GM18868 (cell line): ENCODE data around the gene SEMA3G.

ENCODE experiments used
- ATAC-seq: cut with Tn5 transposase; IDR thresholded peaks from one replicate; pipeline ENCODE4 v1.9.1; 2021; ENCODE audit warnings: mild to moderate bottlenecking, moderate library complexity; ENCODE audit not compliant: unreplicated experiment

Gene SEMA3G

DNA sequence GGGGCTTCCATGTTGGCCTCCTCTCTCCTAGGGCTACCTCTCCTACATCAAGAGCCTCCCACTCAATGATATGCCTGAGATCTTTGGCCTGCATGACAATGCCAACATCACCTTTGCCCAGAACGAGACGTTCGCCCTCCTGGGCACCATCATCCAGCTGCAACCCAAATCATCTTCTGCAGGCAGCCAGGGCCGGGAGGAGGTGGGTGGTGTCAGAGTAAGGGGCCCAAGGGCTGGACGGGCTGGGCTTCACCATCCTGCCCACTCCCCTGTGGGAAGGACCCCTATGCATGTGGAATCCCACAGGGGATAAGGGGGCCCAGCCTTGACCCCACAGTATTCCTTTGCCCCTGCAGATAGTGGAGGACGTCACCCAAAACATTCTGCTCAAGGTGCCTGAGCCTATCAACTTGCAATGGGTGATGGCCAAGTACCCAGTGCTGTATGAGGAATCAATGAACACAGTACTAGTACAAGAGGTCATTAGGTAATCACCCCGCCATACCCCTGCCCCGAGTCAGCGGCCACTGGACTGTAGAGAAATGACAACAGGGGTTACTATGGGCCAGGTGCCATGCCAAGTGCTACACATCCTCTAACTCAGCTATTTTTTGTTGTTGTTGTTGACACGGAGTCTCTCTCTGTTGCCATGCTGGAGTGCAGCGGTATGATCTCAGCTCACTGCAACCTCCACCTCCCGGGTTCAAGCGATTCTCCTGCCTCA lies 47.1 kb downstream of the SEMA3G start:
- no peak for ATAC-seq

DNA sequence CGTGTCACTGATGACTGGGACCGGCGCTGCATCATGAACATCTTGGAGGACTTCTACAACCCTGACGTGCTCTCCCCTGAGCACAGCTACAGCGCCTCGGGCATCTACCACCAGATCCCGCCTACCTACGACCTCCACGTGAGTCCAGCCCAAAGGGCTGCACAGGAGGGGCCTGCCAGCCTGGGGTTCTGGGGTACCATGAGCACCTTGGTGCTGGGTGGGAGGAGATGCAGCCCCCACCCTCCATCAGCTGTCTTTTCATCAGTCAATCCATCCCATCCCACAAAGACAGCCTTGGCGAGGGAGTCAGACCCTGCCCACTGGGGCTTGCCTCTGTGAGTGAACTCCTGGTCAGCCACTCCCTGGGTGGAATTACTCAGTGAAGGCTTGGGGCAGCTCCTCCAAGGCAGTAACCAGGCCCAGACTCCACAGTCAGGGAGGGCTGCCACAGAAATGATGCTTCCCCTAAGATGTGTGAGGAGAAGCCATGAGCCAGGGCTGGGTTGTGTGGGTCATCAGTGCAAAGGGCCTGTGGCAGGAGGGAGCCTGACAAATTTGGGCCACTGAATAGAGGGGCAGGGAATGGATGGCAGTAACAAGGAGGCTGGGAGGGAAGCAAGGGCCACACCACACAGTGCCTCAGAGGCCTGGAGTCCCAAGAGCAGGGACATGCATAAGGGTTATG lies 47.9 kb downstream of the SEMA3G start:
- no peak for ATAC-seq

DNA sequence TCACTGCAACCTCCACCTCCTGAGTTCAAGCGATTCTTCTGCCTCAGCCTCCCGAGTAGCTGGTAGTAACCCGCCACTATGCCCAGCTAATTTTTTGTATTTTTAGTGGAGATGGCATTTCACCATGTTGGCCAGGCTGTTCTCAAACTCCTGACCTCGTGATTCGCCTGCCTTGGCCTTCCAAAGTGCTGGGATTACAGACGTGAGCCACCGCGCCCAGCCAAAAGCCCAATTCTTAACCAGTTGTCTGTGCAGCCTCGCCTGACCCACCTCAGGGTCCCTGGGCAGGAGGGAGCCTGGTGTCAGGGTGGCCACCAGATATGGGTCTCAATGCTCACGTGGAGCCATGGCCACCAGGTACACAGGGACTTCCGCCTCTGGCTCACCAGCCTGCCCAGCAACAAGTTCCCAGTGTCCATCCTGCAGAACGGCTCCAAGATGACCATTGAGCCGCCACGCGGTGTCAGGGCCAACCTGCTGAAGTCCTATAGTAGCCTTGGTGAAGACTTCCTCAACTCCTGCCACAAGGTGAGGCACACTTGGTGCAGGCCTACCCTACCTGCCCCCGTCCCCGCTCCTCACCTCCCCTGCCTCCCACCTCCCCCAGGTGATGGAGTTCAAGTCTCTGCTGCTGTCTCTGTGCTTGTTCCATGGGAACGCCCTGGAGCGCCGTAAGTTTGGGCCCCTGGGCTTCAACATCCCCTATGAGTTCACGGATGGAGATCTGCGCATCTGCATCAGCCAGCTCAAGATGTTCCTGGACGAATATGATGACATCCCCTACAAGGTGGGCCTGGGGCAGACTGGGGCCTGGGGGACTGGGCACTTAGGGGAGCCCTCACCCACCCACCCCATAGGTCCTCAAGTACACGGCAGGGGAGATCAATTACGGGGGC lies 48.6 kb downstream of the SEMA3G start:
- no peak for ATAC-seq

DNA sequence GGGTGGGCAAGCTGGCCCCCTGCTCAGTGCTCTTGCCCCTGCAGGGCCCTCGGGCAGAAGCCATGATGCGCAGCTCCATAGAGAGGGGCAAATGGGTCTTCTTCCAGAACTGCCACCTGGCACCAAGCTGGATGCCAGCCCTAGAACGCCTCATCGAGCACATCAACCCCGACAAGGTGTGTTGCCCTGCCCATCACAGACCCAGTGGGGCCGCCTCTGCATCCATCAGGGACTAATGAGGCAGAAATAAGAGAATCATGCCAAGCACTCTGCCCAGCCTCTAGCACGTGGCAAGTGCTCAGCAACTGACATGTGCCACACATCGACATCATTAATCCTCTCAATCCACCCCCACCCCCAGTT lies 49.4 kb downstream of the SEMA3G start:
- ATAC-seq, result no peak

DNA sequence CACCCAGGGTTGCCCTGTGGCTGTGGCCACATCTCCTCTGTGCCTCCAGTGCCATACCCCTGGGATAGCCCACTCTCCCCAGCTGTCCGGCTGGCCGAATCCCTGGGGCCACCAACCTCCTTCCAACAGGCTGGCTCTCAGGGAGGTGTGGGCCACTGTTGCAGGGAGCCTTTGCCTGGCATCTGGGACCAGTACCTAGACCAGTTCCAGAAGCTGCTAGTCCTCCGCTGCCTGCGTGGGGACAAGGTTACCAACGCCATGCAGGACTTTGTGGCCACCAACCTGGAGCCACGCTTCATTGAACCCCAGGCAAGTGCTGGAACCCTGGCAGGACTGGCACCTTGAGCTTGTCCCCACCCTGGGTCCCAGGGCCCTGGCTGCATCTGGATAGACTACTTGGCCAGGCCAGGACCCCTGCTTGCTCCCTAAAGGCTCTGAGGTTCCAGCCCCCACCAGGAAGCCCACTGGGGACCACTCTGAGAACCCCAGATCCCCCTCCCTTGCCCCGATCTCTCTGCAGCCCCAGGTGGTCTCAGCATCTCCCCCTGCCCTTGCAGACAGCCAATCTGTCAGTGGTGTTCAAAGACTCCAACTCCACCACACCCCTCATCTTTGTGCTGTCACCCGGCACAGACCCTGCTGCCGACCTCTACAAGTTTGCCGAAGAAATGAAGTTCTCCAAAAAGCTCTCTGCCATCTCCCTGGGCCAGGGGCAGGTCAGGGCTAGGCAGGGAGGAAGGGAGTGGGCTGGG lies 50.0 kb downstream of the SEMA3G start:
- ATAC-seq, result no peak

DNA sequence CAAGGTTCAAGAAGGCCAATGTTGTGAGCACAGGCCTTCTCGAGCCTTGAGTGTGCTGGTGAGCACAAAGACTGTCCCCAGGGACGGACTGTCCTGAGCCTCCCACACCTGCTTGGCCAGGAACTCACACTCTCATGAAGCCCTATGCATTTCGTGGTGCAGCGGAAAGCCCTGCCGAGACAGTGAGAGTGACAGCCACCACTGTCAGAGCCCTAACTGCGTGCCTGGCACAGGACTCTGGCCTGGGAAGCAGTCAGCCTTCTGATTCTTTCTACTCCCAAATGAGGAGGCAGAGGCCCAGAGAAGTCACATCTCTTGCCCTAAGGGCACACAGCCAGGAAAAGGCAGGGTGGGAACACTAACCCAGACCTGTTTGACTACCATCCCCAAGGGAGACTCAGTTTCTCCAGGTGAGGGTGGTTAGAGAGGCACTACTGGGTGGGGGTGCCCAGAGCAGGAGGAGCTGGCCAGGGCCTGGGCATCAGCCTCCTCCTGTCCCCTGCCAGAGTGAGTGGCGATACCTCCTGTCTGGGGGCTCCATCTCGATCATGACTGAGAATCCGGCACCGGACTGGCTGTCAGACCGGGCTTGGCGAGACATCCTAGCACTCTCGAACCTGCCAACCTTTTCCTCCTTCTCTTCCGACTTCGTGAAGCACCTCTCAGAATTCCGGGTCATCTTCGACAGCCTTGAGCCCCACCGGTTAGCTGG lies 50.8 kb downstream of the SEMA3G start:
- ATAC-seq, result no peak

DNA sequence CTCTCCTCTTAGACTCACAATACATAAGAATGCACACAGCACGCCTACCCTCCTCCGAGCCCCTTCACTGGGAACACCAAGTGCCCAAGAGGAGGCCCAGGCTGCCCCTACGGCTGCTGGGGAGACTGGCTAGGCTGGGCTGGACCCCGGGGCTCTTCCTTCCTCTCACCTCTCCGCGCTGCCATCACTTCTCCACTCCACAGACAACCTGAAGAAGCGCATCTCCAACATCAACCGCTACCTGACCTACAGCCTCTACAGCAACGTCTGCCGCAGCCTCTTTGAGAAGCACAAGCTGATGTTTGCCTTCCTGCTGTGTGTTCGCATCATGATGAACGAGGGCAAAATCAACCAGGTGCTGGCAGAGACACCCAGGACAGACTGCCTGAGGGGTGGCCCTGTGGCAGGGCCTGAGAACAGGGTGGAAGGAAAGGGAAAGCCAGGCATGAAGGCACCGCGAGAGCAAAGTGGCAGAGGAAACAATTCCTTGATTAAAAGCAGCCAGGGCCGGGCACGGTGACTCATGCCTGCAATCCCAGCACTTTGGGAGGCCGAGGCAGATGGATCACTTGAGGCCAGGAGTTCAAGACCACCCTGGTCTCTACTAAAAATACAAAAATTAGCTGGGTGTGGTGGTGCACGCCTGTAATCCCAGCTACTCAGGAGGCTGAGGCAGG lies 51.6 kb downstream of the SEMA3G start:
- ATAC-seq, result no peak

DNA sequence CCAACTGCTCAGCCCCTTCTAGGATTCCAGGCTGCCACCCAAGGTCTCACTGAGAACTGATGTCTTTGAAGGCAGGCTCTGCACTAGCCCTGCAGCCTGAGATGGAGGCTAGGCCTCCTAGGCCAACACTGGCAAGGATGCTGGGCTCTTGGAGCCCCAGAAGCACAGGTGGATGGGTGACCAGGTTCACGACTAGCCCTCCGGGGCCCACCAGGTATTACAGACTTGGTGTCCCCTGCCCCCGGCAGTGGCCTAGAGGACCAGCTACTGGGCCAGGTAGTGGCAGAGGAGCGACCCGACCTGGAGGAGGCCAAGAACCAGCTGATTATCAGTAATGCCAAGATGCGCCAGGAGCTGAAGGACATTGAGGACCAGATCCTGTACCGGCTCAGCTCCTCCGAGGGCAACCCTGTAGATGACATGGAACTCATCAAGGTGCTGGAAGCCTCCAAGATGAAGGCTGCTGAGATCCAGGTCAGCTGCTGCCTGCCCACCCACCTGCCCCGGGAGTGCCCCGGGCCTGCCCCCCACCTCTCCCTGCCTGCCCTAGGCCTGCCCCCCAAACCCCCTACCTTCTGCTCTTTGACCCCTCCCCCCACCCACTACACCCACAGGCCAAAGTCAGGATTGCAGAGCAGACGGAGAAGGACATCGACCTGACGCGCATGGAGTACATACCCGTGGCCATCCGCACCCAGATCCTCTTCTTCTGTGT lies 52.5 kb downstream of the SEMA3G start:
- ATAC-seq, result no peak

DNA sequence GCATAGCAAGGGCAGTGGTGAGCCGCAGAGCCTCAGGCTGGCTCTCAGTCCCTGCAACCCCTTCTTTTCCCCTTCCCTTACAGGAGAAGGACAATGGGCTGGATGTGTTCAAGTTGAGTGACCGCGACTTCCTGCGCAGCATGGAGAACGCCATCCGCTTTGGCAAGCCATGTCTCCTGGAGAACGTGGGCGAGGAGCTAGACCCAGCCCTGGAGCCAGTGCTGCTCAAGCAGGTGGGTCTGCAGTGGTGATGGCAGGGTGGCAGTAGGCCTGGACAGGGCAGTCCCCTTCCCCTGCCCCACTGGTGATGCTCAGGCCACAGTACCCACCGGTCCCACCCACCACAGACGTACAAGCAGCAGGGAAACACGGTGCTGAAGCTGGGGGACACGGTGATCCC lies 53.8 kb downstream of the SEMA3G start:
- no peak for ATAC-seq

DNA sequence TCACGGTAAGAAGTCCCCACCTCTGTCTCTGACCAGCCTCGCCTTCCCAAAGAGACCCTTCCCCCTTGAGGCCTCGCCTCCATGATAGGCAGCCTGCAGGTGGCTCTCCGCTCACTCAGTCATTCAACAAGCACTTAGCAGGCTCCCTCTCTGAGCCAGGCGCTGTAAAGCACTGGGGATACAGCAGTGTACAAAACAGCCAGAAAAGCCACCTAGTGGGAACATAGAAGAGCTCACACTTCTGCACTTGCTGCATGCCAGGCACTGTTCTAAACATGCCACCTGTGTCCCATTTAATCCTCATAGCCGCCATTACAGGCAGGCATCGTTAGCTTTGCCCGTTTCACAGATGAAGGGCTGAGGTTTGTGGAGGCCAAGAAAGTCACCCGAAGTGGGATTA lies 56.0 kb downstream of the SEMA3G start:
- no peak for ATAC-seq

DNA sequence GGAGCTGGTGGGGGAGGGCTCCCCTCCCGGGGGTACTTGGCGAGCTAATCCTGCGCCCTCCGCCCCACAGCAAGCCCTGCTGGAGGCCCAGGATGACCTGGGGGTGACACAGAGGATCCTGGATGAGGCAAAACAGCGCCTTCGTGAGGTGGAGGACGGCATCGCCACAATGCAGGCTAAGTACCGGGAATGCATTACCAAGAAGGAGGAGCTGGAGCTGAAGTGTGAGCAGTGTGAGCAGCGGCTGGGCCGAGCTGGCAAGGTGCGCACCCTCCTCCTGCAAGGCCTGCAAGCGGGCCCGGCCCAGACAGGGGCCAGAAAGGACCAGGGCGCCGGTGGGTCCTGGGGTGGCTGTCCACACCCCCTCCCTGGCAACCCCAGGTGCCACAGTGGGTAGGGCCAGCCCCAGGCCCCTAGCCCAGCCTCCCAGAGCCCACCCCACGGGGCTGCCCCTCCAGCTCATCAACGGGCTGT lies 56.5 kb downstream of the SEMA3G start:
- no peak for ATAC-seq

DNA sequence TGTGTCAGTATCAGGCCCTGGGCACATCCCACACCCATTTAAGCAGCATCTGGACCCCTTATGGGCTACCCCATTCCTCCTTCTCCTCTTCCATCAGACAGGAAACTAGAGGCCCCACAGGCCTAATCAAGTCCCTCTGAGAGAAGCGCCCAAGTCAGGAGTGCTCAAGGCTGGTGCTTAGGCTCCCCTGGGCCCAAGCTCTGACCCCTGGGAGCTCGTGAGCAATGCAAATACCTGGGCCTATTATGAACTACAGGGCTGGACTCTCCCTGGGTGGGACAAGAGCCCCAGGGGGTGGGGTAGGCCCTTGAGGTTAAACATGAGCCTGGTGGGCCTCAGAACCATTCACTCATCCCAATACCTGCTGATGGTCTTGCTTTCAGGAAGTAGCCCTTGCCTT lies 57.4 kb downstream of the SEMA3G start:
- ATAC-seq, result no peak

DNA sequence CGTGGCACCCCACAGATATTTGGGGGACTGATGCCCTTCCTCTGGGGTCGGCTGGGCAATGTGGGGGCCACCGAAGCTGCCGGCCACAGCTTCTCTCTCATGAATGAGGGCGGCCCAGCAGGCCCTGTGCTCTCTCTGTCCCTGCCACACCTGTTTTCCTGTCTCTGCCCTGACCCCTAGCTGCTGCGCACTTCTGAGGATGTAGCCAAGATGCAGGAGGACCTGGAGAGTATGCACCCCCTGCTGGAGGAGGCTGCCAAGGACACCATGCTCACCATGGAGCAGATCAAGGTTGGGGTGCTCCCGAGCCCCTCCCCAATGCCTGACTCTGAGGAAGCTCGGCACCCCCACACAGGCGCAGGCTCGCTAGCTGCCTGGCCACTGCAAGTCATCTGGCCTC lies 59.7 kb downstream of the SEMA3G start:
- ATAC-seq, result no peak

DNA sequence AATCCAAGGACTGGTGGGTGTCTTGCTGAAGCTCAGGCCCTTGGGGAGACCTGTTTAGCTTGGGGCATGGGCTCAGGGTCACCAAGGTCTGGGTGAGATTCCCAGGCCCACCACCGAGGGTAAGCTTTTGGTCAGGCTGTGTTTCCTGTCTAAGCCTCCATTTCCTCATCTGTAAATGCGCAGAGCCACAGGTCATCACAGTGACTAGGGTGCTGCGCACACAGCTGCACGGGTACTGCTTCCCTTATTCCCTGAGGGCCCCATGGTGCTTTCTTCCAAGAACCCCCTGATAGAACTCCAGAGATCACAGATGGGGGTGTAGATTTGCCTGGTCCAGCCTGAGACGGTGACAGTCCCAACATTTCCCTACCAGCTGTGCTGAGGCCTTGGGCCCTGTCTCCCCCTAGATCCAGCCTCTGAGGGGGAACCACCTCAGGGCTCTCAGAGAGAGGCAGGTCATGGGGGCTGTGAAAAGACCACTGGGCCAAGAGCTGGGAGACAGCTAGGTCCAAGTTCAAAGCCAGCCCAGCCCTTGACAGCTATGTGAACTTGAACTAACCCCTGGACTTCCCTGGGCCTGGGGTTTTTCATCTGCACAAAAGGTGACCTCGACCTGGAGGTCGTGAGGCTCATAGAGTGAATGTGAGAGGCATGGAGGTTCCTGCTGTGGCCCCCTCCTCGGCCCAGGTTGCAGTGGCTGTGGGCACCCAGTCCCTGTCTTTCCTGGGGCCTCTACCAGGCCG lies 60.7 kb downstream of the SEMA3G start:
- no peak for ATAC-seq

DNA sequence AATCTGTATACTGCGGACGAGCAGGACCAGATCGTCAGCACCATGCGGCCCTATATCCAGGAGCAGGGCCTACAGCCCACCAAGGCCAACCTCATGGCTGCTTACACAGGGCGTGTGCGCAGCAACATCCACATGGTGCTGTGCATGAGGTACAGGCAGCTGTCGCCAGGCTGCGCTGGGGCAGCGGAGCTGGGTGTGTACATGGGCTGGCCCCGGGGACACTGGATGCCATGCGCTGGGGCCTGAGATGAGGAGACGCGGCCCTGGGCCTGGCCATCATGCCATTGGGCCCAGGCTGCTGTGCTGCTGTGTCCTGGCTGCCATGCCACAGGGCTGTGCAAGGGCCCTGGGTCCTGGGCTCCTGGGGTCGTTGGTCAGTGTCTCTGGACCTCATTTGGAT lies 61.5 kb downstream of the SEMA3G start:
- ATAC-seq, result no peak
